Fibroblast of mammary gland (primary cell): ENCODE data around the gene LUM.
A peak's percentile ranks its signal among the peaks of the same experiment; 100 is the strongest.

ENCODE experiments used
- DNase-seq: peaks from one replicate; pipeline ENCODE4 v3.0.0-alpha.2; 2010; ENCODE audit warnings: low read depth
- H3K4me3 ChIP-seq: 2 replicates; pipeline ENCODE4 v1.5.1; 2011; ENCODE audit warnings: low read depth, mild to moderate bottlenecking, low read length, moderate library complexity; ENCODE audit not compliant: control insufficient read depth
- TF ChIP-seq, protein P1 (sequence below): conservative IDR thresholded peaks from 2 replicates; pipeline ENCODE4 v1.5.1; 2011; ENCODE audit warnings: low read depth, low read length, inconsistent platforms; ENCODE audit not compliant: control insufficient read depth, insufficient read depth

LUM gene

DNA sequence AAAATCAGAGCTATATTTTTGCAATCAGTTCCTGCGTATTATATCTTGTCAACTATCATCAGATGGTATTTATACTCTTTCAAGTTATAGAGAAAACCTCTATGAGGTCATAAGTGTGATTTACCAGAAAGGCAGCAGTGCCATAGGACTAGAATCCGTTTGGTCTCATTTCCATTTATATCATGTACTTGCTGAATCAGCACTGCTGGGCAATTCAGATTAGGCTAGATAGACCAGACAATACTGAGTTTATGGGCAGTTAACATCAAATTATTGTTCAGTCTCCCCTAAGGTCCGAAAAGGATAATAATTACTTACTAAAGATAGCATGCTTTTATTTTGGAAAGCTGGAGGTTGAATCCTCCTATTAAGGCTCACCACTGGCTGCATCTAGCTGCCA lies 46.7 kb downstream of the LUM start:
- TF ChIP-seq, protein P1, sequence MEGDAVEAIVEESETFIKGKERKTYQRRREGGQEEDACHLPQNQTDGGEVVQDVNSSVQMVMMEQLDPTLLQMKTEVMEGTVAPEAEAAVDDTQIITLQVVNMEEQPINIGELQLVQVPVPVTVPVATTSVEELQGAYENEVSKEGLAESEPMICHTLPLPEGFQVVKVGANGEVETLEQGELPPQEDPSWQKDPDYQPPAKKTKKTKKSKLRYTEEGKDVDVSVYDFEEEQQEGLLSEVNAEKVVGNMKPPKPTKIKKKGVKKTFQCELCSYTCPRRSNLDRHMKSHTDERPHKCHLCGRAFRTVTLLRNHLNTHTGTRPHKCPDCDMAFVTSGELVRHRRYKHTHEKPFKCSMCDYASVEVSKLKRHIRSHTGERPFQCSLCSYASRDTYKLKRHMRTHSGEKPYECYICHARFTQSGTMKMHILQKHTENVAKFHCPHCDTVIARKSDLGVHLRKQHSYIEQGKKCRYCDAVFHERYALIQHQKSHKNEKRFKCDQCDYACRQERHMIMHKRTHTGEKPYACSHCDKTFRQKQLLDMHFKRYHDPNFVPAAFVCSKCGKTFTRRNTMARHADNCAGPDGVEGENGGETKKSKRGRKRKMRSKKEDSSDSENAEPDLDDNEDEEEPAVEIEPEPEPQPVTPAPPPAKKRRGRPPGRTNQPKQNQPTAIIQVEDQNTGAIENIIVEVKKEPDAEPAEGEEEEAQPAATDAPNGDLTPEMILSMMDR: no peak
- H3K4me3 ChIP-seq: no peak overlapping the region
- DNase-seq: no peak

DNA sequence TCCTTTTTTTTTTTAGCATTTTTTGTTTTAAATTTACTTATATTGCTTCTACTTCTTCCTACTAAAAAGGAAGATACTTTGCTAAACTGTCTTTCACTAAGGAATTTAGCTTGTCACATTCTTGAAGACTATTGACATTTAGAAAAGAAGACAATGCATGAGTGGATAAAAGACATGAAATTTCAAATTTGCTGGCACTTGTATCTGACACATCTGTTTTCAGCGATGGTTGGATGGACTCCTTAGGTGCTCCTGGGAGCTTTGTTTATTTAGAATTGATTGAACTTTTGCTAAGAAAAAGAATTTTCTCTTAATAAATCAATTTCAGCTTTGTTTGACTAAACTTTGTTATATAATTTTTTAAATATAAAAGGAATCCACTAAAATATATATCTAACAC lies 50.2 kb downstream of the LUM start:
- TF ChIP-seq, protein P1: no peak
- no peak overlapping the region for H3K4me3 ChIP-seq
- no peak for DNase-seq

DNA sequence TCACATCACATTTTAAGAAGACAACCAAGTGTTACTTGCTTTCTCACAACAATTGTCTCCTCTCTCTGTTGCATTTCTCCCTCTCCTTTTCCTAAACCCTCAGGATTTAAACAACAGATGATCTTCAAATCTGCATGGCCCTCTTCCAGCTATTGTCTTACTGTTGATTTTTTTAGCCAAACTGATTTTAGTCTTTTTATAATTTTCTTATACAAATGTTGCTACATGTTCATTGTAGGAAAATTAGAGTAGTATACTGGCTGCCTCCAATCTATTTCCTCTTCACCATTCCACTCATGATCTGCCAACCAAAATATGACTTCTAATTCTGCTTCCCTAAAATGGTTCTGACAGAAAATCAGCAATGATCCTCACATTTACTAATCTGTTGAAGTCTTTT lies 52.1 kb downstream of the LUM start:
- DNase-seq: no peak
- no peak overlapping the region for H3K4me3 ChIP-seq
- TF ChIP-seq, protein P1: no peak

DNA sequence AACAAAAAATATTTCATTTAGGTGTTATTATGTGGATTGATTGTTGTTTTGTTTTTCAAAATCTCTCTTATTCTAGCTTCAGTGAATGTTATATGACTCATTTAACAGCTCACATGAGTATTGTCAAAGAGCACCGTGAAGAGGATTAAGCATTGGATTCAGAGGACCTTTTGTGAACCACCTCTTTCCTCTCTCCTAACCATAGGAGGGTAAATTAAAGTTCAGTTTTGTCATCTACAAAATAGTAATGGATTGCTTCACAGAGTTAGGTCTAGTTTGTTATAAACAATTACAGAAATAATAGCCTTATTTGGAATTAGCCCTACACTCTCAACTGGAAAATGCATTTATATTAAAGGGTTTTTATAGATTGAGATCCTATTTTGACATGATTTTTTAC lies 52.5 kb downstream of the LUM start:
- no peak overlapping the region for H3K4me3 ChIP-seq
- TF ChIP-seq, protein P1: no peak
- DNase-seq: peak; percentile 31

DNA sequence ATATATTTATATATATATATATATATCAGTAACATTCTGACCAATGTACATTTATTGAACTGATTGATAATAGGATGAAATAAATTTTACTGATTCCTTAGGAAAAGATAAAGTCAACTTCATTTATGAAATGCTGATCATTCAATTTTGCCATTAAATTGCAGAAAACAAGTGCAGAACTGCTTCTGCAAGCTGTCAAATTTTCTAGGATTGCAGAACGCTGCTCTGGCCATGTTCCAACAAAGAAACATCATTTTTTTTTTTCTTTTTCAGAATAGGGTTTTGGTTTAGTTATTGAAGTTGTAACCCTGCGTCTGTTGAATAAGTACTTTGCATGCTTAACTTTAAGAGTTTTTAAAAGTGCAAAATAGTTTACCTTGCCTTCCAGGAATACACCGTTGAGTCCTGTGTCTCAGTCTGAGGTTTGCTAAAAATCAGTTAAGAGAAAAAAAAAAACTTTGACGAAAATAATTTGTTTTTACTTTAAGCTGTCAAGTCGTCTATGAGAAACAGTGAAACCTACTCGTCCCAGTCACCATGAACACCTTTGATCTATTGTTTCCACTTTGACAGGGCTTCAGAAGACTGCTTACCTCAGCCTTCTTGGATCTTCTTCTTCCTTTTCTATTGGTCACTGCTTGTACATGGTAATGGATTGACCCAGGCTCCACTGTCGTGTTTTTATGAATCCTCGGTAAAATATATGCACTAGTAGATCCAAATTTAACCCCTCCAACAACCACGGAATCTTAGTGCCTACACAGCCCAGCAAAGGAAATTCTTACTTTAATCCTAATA lies 53.7 kb downstream of the LUM start, which contains the start of gene KERA:
KERA (minus strand) TSS at position 657 of the 798 bp plus-strand sequence. CDS start 1,743 bp downstream, outside the sequence.
- no peak for DNase-seq
- H3K4me3 ChIP-seq: no peak within 1 kb of the TSS
- TF ChIP-seq, protein P1: no peak

DNA sequence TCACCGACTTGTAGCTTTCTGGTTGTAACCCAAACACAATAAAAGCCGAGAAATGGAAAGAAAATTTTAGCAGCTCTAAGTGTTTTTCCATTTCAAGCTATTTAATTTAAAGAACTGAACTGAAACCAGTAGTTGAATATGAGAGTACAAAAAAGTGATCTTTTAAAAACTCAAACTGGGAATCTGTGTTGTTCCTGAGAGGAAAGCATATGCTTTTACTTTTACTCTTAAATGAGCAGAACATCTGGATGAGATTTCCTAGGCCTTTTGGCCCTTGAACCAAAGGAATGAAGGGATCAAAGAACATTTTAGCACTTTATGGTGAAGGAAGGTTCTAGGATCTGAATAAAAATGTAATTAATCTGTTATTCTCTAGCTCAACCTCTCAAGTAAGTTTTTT lies 54.8 kb downstream of the LUM start:
- H3K4me3 ChIP-seq: no peak overlapping the region
- no peak for DNase-seq
- TF ChIP-seq, protein P1: no peak
